Astrocyte of the cerebellum (primary cell): ENCODE measurements around the gene CUX1.

Experiments
- DNase-seq: peaks from one replicate; pipeline ENCODE4 v3.0.0-alpha.2; 2011; ENCODE audit warnings: low read depth
- H3K4me3 ChIP-seq: 2 replicates; pipeline ENCODE4 v1.5.1; 2011; ENCODE audit warnings: mild to moderate bottlenecking, low read depth, low read length, moderate library complexity
- in situ Hi-C: cut with HindIII; loops from 2 replicates; pipeline ENCODE4 v1.10.0; 2017; ENCODE audit warnings: low sequenced_read_pairs
- TF ChIP-seq, protein P1 (sequence below): IDR thresholded peaks from 2 replicates; pipeline ENCODE4 v1.5.1; 2012; ENCODE audit warnings: low read length, low read depth, moderate library complexity, mild to moderate bottlenecking; ENCODE audit errors: missing control alignments

CUX1 gene

DNA sequence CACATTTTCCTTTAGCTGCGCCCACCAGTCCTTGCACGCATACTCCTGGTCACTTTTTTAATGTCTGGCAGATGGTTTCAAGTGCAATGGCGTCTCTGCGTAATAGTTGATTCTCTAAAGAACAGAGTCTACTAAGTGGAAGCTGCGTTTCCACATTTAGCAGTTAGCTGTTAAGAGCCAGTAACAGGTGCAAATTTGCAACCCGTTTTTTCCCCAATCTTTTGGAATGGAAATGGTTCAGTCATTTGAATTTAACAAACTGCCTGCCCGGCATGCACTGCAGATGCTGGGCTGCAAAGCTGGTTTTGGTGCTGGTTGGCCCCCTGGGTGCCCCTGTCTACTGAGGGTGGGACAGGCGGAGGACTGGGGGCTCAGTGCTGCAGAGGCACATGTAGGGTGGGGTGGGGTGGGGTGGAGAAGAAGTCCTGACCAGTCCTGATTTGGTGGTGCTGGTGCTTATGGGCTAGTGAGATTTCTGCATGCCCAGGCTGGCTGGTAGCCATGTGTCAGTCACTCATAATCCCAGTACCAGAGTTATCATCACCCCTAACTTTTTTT, 43.9 kb downstream of the CUX1 start:
- no peak overlapping the region for H3K4me3 ChIP-seq
- in situ Hi-C loops, result no loop called here
- no peak for DNase-seq
- TF ChIP-seq, protein P1, sequence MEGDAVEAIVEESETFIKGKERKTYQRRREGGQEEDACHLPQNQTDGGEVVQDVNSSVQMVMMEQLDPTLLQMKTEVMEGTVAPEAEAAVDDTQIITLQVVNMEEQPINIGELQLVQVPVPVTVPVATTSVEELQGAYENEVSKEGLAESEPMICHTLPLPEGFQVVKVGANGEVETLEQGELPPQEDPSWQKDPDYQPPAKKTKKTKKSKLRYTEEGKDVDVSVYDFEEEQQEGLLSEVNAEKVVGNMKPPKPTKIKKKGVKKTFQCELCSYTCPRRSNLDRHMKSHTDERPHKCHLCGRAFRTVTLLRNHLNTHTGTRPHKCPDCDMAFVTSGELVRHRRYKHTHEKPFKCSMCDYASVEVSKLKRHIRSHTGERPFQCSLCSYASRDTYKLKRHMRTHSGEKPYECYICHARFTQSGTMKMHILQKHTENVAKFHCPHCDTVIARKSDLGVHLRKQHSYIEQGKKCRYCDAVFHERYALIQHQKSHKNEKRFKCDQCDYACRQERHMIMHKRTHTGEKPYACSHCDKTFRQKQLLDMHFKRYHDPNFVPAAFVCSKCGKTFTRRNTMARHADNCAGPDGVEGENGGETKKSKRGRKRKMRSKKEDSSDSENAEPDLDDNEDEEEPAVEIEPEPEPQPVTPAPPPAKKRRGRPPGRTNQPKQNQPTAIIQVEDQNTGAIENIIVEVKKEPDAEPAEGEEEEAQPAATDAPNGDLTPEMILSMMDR, result no peak

GRCh38 chr7:101862280-101863220, 45.1 kb downstream of the CUX1 start:
- in situ Hi-C loops, result no loop called here
- no peak overlapping the region for H3K4me3 ChIP-seq
- DNase-seq, result no peak
- TF ChIP-seq, protein P1, result no peak

DNA sequence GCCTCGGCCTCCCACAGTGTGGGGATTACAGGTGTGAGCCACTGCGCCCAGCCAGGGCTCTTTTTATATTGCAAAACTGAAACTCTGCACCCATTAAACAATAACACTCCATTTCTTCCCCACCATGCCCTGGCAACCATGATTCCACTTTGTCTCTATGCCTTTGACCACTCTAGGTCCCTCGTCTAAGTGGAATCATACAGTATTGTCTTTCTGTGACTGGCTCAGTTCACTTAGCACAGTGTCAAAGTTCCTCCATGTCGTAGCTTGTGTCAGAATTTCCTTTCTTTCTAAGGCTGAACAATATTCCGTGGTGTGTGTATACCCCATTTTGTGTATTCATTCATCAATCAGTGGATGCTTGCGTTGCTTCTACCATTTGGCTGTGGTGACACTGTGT, 46.2 kb downstream of the CUX1 start:
- TF ChIP-seq, protein P1, result no peak
- in situ Hi-C loops, result no loop called here
- H3K4me3 ChIP-seq, result no peak overlapping the region
- no peak for DNase-seq

DNA sequence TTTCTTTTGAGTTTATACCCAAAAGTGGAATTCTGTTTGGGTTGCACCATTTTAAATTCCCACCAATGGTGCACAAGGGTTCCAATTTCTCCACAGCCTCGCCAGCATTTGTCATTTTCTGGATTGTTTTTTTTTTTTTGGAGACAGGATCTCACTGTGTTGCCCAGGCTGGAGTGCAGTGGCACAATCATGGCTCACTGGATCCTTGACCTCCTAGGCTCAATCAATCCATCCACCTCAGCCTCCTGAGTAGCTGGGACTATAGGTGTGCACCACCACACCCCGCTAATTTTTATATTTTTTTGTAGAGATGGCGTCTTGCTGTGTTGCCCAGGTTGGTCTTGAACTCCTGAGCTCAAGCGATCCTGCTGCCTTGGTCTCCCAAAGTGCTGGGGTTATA, 46.6 kb downstream of the CUX1 start:
- in situ Hi-C loops, result no loop called here
- TF ChIP-seq, protein P1, result no peak
- DNase-seq, result no peak
- no peak overlapping the region for H3K4me3 ChIP-seq

DNA sequence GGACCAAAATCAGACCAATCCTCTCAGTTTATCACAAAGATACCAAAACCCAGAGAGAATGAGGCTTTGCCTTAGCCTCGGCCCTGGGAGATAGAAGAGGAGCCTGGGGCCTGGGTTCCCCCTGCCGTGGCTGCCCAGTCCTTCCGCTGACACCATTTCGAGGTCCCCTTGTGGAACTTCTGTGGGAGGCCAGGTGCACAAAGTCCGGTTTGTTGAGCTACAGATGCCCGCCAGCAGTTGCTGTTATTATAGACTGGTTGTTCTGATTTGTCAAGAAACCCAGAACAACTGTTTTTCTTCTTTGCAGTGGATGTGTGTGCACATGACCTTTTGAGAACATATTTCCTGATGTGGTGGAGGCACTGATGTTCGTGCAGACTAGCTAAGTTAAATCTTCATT, 47.6 kb downstream of the CUX1 start:
- no peak for DNase-seq
- H3K4me3 ChIP-seq, result no peak overlapping the region
- TF ChIP-seq, protein P1, result no peak
- in situ Hi-C loops, result no loop called here

- in situ Hi-C loops, result no loop called here
- DNase-seq, result no peak
- TF ChIP-seq, protein P1, result no peak
- H3K4me3 ChIP-seq, result no peak overlapping the region
Observed at GRCh38 chr7:101865455-101865854, 48.0 kb downstream of the CUX1 start.
